ENCODE results near the gene B3GALT6.

B3GALT6 gene

DNA sequence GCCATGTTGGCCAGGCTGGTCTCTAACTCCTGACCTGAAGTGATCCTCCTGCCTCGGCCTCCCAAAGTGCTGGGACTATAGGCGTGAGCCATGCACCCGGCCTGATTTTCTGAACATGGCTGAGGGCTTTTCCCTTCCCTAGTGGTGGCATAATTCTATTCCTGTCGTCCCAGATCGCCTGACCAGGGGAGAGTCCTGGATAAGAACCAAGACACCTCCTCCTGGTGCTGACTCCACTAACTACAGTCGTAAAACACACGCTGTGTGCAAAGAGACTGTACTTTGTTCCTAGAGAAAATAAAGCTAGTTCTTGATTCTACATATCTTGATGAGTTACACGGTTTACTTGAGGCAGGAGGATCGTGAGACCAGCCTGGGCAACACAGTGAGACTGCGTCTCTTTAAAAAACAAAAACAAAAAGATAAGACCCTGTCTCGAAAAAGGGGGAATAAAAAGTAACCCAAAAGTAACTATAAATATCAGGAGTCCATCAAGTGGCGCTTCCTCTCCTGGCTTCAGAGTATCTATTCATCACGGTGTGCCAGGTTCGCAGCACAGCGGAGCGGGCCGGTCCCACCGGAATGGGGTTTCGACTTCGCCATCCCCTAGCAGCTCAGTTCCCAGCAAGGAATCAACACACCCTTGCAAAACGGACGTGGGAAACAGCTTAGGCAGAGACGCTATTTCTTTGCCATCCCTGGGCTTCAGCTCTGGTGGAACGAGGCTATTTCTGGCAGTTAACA, 1.2 kb upstream of the B3GALT6 start:
- in situ Hi-C loops (cut with MboI; ENCODE audit: low sequenced_read_pairs), result no loop called here

DNA sequence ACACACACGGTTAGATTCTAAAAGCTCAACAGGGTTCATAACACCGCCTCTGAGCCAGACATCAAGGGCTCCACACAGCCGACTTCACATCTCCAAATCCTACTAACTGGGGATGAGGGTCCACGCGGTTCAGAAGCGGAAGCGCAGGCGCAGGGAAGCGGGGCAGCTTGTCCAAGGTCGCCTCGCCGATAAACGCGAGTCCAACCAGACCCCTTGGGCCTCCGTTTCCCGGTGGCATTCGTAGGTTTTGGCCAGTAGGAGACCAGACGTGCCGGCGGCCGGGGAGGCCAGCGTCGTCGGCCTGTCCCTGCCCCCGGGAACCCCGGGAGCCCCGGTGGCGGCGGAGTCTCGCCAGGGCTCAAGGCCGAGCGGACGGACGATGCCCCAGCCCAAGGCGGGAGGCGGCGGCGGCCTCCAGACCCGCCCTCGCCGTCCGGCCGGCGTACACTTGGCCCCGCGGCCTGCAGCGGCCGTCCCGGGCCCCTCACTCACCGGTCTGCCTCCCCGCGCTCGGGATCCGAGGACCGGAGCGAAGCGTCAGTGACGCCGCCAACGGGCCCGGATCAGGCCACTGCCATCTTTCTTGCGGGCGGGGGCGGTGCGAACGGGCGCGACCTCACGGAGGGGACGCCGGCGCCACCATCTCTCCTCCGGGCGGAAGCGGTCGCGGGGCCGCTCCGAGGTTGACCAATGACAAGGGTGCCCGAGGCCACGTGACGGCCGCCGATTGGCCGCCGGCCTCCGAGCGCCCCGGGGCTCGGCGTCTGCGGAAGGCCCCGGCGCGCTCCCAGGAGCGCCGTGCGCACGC, 433 bp upstream of the B3GALT6 start, which contains the start of gene SDF4:
SDF4 (minus strand) TSS at position 602 of the 808 bp plus-strand sequence. CDS start 3,229 bp downstream, outside the sequence.
- in situ Hi-C loops (cut with MboI; ENCODE audit: low sequenced_read_pairs), result no loop called here

DNA sequence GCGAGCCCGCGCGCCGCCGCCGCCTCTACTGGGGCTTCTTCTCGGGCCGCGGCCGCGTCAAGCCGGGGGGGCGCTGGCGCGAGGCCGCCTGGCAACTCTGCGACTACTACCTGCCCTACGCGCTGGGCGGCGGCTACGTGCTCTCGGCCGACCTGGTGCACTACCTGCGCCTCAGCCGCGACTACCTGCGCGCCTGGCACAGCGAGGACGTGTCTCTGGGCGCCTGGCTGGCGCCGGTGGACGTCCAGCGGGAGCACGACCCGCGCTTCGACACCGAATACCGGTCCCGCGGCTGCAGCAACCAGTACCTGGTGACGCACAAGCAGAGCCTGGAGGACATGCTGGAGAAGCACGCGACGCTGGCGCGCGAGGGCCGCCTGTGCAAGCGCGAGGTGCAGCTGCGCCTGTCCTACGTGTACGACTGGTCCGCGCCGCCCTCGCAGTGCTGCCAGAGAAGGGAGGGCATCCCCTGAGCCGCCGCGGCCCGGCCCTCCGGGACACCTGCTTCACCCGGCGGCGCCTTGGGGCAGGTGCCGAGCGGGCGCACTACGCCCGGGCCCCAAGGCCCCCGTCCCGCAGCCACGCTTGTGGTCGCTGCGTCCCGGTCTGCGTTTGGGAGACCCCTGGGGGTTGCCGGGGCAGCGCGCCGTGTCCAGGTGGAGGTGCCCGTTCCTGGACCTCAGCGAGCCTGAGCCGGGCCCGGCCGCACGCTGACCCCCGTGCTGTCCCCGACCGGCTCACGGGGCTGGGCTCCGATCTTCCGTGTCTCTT, 944 bp downstream of the B3GALT6 start:
- in situ Hi-C loops (cut with MboI; ENCODE audit: low sequenced_read_pairs), result no loop called here

DNA sequence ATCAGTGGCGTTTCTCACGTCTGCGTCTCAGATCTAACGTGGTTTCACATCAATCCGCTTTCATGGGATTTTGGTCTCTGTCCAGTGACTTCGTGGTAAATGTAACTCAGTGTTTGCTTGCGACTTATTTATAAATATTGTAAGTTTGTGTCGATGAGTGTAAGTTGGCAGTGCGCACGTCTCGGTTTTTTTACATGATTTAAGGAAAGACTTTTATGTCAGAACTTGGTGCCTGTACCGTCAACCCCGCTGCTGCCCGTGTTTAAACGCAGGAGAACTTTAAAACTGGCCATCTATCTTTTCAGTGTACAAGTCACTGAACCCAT, 1.5 kb downstream of the B3GALT6 start:
- in situ Hi-C loops (cut with MboI; ENCODE audit: low sequenced_read_pairs), result no loop called here

DNA sequence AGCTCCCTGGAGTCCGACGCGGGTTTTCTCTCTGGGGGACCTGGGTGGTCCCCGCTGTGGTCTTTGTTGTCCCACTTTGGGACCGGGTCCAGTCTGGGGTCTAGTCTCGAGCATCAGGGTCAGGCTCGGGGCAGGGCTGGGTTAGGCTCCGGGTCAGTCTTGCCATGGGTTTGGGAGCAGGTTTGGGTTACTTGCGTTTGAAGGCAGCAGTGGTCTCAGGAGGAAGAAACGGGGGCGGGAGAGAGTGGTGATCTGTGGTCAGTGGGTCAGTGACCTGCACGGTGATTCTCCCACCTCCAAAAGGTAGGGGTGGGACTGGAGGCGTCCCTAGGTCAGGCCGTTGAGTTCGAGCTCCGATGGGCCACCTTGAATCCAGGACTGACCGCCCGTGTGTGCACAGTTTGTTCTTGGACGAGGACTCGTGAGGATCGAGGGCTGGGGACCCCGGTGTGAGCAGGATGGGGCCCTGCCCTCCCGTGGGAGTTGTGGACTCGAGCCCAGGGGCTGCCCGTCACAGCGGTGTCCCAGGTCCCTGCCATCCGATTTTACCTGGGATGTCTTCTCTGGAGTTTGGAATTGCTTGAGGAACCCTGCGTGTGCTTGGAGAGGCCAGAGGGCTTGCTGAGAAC, 2.3 kb downstream of the B3GALT6 start:
- in situ Hi-C loops (cut with MboI; ENCODE audit: low sequenced_read_pairs), result no loop called here

DNA sequence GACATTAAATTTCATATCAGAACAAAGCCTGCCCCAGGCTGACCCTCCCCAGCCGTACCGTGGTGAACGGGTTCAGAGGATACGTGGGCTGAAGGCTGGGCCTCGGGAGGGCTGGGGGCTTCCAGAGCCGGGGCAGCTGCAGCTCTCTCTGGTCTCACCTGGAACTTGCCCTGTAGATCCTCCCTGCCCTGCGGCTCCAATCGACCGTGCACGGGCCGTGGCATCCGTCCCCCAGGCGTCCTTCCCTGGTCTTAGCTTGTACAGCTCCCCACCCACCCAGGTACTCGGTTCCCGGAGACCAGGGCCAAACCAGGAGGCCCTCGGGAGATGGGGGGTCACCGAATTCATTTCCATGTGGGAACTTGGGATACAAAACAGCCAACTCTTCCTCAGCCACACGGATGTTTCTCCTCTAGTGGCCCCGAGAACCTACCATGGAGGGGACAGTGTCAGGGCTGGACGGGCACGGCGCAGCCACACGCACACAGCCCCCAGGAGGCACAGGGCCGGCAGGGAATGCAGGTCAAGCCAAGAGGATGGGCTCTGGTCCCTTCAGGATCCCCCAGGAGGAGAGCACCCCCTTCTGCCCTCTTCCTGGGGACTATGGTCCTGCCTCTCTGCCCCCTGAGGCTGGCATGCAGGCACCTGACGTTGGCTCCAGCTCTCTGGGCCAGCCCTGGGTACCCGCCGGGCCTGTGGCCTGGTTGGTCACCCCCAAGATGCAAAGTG, 3.1 kb downstream of the B3GALT6 start:
- in situ Hi-C loops (cut with MboI; ENCODE audit: low sequenced_read_pairs), result no loop called here

DNA sequence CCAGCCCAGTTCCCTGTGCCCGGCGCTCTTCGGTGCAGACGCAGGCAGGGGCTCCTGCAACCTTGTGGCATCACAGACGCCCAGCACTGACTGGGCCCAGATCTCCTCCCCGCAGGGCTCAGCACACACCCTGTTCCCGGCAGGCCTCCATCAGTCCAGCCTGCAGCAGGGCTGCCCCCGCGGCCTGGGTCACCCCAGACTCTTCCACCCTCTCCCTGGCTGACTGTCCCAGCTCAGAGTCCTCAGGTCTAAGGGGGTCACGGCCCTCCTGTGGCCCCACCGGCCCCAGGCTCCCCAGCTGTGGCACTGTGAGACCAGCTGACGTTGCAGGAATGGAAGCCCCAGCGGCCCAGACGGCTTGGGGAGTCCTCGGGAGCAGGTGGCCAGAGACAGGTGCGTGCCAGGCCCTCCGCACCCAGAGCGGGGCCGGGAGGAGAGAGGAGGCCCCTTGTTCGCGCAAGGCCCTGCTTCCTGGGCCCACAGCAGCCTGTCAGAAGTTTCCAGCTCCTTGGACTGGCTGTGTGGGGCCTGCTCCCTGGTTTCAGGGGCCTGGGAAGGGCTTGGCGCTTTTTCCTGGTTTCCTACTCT, 4.2 kb downstream of the B3GALT6 start:
- in situ Hi-C loops (cut with MboI; ENCODE audit: low sequenced_read_pairs), result no loop called here

DNA sequence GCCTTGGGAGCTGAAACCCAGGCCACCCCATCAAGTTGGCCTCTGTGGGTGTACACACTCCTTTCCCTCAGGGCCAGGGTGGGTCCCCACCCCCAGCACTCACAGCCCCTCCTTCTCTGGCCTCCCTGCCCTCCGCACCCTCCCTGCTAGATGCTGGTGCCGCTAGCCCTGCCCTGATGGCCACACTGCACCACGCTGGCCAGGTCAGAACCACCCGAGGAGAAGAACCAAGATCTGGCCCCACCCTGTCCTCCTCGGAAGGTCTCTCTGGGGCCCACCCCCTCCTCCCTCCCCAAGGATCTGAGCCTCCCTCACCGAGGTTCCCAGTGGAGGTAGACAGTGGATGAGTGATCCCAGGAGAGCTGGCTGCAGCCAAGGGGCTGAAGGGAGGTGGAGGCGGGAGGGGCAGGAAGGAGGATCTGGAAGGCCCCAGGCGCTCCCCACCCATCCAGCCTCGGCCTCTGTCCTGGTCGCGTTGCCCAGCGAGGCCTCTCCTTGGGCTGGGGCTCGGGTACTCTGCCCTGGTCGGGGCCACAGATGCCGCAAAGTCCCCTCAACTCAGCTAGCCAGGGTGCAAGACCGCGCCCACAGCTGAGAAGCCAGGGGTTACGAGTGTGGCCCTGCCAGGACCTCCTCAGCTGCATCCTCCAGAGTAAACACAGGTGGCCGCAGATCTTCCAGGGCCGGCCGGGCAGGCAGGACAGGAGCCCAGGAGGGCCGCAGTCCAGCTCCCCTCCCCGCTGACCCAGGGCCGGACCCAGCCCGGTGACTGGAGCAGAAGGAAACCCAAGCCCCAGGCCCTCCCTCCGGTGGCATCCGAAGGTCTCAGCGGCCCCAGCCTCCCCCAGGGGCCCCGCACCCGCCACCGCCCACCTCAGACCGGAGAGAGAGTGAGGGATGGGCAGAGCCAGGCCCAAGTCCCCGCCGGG, 5.2 kb downstream of the B3GALT6 start:
- in situ Hi-C loops (cut with MboI; ENCODE audit: low sequenced_read_pairs), result no loop called here

DNA sequence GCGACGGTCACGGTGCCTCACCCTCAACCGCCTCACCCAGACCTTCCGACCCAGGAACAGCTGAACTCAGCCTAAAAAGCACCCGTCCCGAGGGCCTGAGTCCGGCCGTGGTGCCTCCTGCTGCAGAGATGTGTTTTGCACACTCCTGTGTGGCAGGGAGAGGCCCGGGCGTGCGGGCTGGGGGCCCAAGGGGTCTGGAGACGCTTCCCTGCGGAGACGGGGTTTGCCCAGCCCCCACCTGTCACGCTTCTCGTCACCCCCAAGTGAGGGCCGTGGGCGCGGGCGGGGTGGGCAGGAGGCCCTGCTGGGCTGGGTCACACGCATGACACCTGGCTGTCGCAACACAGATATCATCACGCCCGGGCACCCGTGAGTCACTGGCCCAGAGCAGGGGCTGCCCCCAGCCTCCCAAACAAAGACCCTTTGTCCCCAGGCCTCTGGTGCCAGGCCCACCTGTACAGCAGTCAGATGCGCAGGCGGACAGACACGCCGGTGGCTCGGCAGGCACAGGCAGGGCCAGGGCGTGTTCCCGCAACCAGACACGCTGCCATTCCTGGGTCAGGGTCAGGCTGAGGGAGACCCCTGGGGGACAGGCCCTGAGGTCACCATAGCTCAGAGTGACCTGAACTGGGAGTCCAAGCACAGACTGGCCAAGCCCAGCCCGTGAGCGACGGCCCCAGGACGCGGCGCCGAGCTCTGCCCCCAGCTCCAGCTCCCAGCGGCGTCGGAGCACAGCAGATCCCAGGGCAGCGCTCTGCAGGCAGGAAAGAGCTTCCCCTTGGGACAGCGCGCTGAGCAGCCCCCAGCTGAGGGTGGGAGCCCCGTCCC, 6.1 kb downstream of the B3GALT6 start:
- in situ Hi-C loops (cut with MboI; ENCODE audit: low sequenced_read_pairs), result no loop called here

DNA sequence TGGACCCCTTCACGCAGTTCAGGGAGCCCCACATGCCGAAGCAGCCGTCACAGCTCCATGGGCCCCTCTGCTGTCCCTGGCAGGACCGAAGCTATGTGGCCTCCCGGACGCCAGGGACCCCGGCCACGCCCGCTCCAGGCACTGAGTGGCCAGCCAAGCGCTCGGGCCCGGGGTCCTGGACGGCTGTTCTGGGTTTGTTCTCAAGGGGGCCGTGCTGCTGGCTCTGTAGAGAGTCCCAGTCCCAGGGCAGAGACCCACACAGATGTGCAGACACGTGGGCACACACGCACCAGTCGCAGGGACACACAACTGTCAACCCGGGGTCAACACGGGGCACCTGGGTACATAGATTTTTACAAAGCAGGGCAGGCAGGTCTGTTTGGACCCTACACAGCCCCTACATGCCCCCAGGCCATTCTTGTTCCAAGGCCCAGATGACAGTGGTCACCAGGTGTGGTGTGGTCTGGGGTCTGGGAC, 6.7 kb downstream of the B3GALT6 start:
- in situ Hi-C loops (cut with MboI; ENCODE audit: low sequenced_read_pairs), result no loop called here

DNA sequence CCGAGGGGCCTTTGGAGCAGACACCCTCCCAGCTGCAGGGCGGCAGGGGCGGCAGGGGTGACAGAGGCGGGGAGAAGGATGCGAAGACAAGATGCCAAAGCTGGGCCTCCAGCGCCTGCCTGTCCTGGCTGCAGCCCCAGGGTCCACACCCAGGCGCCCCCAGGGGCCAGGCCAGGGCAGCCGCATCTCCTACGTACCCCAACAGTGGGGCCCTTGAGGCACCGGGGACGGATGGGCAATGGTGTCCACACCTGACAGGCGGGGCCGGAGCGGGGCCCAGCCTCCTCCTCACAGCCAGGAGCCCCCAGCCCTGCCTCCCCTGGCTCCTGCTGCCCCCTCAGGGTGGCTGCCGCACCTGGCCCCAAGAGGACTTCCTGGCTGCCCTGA, 7.2 kb downstream of the B3GALT6 start:
- in situ Hi-C loops (cut with MboI; ENCODE audit: low sequenced_read_pairs), result no loop called here

DNA sequence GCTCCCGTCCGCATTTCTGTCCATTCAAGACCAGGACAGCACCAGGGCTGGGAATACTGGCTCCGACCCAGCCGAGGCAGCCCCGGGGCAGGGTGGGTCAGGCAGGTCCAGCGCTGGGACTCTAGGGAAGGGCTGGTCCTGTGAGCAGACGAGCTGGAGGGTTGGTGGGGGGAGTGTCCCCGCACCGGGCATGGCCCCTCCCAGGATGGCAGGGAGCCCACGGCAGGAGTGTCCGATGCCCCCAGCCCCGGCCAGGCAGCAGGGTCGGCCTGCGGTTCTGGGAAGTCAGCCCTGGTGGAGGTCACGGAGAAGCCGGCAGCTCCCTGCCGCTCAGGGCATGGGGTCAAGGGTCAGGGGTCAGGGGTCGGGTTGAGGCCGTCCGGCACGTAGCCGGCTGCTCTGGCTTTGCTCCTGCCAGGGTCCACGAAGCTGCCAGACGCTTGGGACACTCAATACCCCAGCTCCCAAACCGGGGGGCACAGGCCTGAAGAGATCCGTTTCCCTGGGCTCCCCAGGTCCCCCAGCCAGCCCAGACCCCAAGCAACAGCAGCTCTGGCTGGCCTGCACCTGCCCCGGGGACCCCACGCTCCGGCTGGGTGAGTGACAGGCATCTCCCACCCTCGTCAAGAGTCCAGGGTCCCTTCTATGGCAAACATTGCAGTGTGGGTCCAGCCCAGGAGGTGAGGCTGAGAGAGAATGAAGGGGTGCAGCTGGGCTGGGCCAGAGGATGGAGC, 7.7 kb downstream of the B3GALT6 start:
- in situ Hi-C loops (cut with MboI; ENCODE audit: low sequenced_read_pairs), result no loop called here

DNA sequence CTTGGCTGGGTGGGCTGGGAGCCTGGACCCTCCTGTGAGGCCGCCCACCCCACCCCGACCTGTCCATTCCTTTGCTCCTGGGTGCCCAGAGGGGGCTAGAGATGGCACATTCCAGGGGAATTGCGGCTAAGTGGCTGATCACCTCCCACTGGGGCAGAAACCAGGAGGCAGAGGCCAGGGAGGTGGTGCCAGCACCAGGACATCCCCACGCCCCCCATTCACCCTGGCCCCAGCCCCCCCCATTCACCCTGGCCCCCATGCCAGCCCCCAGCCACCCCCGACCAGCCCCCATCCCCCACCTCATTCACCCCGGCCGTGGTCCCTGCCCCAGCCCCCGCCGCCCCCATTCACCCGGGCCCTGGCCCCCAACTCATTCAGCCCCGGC, 8.3 kb downstream of the B3GALT6 start:
- in situ Hi-C loops (cut with MboI; ENCODE audit: low sequenced_read_pairs), result no loop called here

DNA sequence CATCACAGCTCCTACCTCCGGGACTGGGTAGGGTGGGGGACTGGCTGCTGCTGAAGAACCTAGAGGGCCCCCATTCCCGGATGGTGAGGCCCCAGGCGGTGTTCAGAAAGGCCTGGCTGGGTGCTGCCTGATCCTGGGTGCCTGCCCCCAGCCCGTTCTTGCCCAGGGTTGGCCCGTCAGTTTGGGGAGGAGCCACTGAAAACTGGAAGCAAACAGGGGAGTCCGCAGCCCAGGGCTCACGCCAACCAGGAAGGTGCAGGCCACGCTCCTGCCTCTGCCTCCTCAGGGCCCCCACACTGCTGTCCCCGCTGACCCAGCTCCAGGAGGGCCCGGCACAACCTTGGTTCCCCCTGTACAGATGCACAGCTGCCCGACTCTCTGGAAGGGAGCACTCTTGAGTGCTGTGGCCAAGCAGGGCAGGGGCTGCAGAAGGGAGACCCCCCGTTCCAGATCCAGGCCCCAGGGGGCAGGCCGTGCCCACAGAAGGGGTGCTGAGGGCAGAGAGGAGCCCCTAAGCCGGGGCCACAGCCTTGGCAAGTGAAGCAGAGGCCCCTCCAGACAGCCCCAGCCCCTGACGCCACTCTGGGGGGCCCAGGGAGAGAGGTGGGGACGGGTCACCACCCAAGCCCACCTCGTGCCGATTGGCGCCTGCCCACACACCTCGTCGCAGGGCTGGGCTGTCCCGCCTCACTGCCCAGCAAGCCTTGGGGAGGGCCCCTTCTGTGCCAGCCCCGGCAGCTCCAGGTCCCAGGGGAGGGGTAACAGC, 9.0 kb downstream of the B3GALT6 start:
- in situ Hi-C loops (cut with MboI; ENCODE audit: low sequenced_read_pairs), result no loop called here

DNA sequence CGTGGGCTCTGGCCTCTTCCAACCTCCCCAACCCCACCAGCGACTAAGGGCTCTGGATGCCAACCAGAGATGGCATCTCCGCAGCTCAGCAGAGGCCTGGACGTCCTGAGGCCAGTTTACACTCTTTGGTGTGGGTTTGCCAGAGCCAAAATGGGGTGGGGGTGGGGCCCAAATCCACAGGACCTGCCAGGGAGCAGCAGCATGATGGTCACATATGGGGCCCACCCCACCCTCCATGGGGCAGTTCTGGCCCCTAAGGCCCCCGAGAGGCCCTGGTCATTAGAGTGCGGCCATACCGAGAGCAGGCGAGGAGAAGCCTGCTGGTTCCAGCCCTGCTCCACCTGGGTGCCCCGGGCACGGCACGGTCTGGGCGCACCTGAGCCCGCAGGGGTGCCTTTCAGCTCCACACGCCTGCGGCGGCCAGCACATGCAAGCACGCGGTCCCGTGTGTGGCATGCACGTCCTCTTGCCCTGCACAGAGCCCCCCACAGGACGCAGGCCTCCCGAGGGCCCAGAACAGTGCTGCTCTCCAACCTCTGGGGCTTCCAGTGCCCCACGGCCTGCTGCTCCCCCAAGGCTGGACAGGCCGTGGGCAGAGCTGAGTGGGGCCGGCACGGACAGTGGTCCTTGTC, 9.7 kb downstream of the B3GALT6 start:
- in situ Hi-C loops (cut with MboI; ENCODE audit: low sequenced_read_pairs), result no loop called here

All from HL-60/S4 (cell line).